22Rv1 (cell line): ENCODE results near the gene WWOX.

Experiments used
- CTCF ChIP-seq: fragments of 450-650 bp; IDR thresholded peaks from 2 replicates; pipeline ENCODE4 v1.5.1; 2017; ENCODE audit warnings: mild to moderate bottlenecking
- ZFX ChIP-seq: fragments of 450-650 bp; IDR thresholded peaks from 2 replicates; pipeline ENCODE4 v1.6.1; 2017; ENCODE audit warnings: antibody characterized with exemption, borderline replicate concordance

- TF ChIP-seq CTCF (no peak), ZFX (no peak)
Observed at GRCh38 chr16:78325468-78326352, 226.3 kb downstream of the WWOX start.
